Measurements from ENCODE around the gene ZKSCAN5.
"Not testable (repeated sequence)": the region's sequence is repeated elsewhere in the genome, so short reads cannot be mapped to it uniquely, and the experiment has no call there.

The ZKSCAN5 gene

GRCh38 chr7:99498546-99498944, 5.9 kb upstream of the ZKSCAN5 start:
- no peak for DNase-seq

GRCh38 chr7:99499371-99499720, 5.1 kb upstream of the ZKSCAN5 start:
- peak; percentile 11 to 55 for DNase-seq

DNA sequence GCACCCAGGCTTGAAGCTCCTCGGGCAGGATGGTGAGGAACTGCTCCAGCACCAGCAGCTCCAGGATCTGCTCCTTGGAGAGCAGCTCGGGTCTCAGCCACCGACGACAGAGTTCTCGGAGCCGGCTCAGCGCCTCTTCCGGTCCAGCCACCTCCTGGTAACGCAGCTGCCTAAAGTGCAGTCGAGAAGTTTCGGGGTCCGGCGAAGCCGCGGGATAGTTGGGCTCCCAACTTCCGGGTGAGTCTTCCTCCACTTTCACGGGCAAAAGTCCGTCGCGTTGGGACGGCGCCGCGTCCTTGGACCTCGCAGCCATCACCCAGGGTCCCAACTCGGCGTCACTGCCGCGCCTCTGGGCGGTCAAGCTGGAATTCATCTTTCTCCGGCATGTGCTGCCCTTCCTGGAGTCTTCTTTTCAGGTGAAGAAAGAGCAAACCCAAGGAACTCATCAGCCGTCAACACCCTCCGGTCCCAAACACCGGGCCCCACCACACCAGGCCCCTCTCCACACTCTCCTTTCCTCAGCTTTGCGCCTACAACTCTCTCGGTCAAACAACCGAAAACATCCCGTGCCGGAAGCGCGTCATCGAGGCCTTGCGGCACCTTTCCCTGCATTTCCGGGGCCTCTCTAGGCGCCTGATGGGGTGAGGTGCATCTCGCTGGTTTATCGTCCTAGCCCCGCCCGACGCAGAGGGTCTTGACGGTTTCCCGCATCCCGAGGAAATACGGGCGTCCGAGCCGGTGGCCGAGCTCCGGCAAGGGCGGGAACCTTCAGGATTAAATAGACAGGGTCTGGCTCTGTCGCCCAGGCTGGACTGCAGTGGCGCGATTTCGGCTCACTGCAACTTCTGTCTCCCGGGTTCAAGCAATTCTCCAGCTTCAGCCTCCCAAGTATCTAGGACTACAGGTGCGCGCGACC, 4.5 kb upstream of the ZKSCAN5 start, which contains the start of gene ZNF394:
TSS of gene ZNF394 (minus strand) at position 561 of the 916 bp plus-strand sequence. CDS start at position 373, 188 bp downstream.
- DNase-seq: peak; percentile 90 to 91

GRCh38 chr7:99500637-99501009, 3.8 kb upstream of the ZKSCAN5 start:
- no peak for DNase-seq

- not testable (repeated sequence) for DNase-seq
Observed at GRCh38 chr7:99501236-99501635, 3.2 kb upstream of the ZKSCAN5 start.

GRCh38 chr7:99504281-99504602, 220 bp upstream of the ZKSCAN5 start:
- DNase-seq: no peak

- DNase-seq: no peak
Observed at GRCh38 chr7:99505324-99505662, 831 bp downstream of the ZKSCAN5 start.

DNA sequence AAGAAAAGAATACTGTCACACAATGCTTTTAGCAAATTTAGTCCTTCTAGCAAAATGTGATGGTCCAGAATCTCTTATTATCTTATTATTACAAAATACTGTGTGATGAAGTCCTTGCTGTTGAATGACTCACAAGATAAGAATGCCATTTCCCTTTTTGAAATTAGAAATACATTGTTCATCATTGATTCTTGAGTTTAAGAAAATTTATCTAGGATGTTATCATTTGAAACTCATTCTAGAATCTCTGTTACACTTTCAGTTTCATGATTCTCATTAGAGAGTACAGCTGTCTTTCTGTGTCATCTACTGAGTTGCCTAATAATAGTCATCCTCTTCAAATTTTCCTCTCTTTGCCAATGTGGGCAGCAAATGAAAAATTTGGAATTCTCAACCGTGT, 9.6 kb downstream of the ZKSCAN5 start:
- no peak for DNase-seq

DNA sequence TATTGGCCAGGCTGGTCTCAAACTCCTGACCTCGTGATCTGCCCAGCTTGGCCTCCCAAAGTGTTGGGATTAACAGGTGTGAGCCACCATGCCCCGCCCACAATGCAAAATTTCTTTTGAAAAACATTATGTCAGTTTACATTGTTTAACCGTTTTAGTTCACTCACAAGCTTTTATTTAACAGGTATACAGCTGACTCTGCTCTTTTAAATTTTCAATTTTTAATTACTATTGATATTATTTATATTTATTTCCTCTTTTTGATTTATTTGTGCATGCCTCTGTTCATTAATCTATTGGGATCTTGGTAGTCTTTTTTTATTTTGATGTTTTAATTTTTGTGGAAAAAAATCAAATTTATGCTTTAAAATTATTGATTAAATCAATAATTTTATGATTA, 16.9 kb downstream of the ZKSCAN5 start:
- no peak for DNase-seq

DNA sequence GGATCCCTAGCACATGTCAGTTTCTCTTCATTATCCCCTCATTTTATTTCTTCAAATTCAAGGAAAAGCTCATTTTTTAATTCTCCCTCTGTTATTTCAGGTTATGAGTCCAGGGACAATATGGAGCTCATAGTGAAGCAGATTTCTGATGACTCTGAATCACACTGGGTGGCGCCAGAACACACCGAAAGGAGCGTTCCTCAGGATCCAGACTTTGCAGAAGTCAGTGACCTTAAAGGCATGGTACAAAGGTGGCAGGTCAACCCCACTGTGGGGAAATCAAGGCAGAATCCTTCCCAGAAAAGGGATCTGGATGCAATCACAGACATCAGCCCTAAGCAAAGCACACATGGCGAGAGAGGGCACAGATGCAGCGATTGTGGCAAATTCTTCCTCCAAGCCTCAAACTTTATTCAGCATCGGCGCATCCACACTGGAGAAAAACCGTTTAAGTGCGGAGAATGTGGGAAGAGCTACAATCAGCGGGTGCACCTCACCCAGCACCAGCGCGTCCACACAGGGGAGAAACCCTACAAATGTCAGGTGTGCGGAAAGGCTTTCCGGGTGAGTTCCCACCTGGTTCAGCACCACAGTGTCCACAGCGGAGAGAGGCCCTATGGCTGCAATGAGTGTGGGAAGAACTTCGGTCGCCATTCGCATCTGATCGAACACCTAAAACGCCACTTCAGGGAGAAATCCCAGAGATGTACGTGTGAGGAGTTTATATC, 21.4 kb downstream of the ZKSCAN5 start:
- DNase-seq: peak; percentile 7 to 16

GRCh38 chr7:99531354-99531765, 26.9 kb downstream of the ZKSCAN5 start:
- no peak for DNase-seq

GRCh38 chr7:99535667-99536066, 31.2 kb downstream of the ZKSCAN5 start:
- DNase-seq: no peak

- DNase-seq: no peak
Observed at GRCh38 chr7:99539213-99539811, 34.9 kb downstream of the ZKSCAN5 start.

DNA sequence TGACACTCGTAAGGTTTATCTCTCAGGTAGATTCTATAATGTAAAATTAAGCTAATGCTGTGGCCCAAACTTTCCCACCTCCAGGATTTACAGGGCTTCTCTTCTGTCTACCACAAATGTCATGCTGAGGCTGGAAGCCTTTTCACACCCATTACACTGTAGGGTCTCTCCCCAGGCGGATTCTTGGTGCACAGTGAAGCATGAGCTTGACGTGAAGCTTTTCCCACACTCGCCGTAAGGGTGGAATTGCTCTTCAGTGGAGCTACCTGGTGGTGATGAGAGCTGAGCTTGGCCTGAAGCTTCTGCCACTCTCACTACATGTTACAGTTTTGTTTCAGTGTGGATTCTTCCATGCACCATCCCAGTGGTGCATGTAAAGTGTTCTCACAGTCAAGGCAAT, 36.1 kb downstream of the ZKSCAN5 start:
- DNase-seq: no peak

- no peak for DNase-seq
Observed at GRCh38 chr7:99541212-99541611, 36.8 kb downstream of the ZKSCAN5 start.

- DNase-seq: no peak
Observed at GRCh38 chr7:99543081-99543671, 38.7 kb downstream of the ZKSCAN5 start.

- no peak for DNase-seq
Observed at GRCh38 chr7:99543916-99544315, 39.5 kb downstream of the ZKSCAN5 start.

GRCh38 chr7:99545308-99545707, 40.8 kb downstream of the ZKSCAN5 start:
- not testable (repeated sequence) for DNase-seq

DNA sequence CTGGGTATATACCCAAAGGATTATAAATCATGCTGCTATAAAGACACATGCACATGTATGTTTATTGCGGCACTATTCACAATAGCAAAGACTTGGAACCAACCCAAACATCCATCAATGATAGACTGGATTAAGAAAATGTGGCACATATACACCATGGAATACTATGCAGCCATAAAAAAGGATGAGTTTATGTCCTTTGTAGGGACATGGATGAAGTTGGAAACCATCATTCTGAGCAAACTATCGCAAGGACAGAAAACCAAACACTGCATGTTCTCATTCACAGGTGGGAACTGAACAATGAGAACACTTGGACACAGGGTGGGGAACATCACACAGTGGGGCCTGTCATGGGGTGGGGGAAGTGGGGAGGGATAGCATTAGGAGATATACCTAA, 45.1 kb downstream of the ZKSCAN5 start:
- not testable (repeated sequence) for DNase-seq

GRCh38 chr7:99551334-99551733, 46.9 kb downstream of the ZKSCAN5 start:
- DNase-seq: peak in 1 of 2 donors; percentile 10

DNA sequence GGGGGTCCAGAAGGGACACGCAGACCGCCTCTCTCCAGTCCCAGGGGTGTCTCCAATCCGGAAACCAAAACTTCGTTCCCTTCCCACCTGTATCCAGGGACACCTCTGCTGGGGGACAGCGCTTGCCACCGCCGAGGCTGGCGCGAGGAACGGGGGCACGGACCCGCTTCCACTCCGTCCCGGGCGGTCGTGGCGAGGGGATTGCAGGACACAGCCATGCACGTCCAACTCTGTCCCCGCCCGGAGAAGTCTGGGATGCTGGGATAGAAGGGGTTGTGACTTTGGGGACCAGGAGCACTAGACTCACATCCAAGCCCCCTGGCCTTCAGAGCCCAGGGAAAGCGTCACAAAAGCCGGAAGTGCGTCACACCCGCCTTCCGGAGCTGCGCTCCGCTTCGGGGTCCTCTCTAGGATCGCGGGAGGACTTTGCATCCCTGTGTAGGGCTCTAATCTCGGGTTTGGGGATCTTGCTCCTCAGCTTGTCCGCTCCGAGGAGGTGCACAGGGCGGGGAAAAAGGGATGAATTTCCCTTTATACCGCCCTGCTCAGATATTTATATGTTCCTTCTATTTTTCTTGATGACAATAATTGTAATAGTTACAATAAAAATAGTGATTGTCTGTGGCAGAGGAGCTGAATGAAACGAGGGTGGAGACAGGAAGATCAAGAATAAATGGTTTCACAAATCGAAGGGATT, 47.5 kb downstream of the ZKSCAN5 start, which contains the start of gene FAM200A:
TSS of gene FAM200A (minus strand) at position 348 of the 697 bp plus-strand sequence. CDS start 3,707 bp downstream, outside the sequence.
- peak; percentile 88 to 89 for DNase-seq

DNA sequence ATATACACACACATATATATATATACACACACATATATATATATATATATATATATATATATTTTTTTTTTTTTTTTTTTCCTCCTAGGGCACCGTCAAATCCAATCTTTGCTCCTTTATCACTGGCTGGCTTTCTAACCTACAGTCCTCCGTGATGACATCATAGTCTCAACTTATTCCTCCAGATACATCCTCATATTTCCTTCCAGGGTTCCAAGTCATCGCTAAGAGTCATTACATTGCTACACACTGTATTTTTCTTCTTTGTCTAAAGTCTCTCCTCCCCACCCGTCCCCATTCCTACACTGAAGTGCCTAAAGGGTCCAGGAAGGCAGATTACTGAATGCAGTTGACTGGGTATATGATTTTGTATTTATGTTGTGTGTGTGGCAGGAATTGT, 48.6 kb downstream of the ZKSCAN5 start:
- no peak for DNase-seq

DNA sequence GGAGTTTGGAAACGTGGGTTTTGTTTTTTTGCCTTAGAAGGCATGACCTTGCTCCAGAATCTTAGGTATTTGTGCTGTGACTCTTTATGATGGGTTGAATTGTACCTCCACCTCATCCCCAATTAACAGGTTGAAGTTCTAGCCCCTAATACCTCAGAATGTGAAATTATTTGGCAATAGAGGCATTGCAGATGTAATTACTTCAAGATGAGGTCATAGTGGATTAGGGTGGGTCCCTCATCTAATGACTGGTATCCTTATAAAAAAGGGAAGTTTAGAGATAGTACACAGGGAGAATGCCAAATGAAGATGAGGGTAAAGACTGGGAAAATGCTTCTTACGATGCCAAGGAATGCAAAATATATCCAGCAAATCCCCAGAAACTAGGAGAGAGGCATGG, 50.5 kb downstream of the ZKSCAN5 start:
- DNase-seq: no peak
